K562 (cell line): ENCODE measurements around the gene FOXR1. TPM values are rescaled to one million over a fixed set of nuclear protein-coding genes. Genes with fewer than 3 reads are reported as not detected.
A peak's percentile ranks its signal among the peaks of the same experiment; 100 is the strongest.

Experiments used
- C11orf30 ChIP-seq: fragments of 450-650 bp; IDR thresholded peaks from 2 replicates; pipeline ENCODE4 v1.6.1; 2016; ENCODE audit warnings: low read depth, mild to moderate bottlenecking
- CREB1 ChIP-seq, 2 experiments: sonication (generic) in 1 of 2; formaldehyde crosslinking in 1 of 2; IDR thresholded peaks; 2 replicates each; pipeline versions ENCODE4 v1.6.1 to v1.8.0; 2012 to 2022; ENCODE audit warnings: inconsistent platforms in 1 of 2, mild to moderate bottlenecking in 1 of 2, missing genetic modification reagents in 1 of 2, moderate library complexity in 1 of 2
- DACH1 ChIP-seq: fragments of 450-650 bp; IDR thresholded peaks from 2 replicates; pipeline ENCODE4 v1.6.1; 2018; ENCODE audit not compliant: partially characterized antibody
- DMBX1 ChIP-seq: fragments of 250-450 bp; sonication (Bioruptor Pico); IDR thresholded peaks from 2 replicates; pipeline ENCODE4 v1.8.0; 2022; ENCODE audit warnings: inconsistent platforms, mild to moderate bottlenecking, moderate library complexity, borderline replicate concordance
- ELF4 ChIP-seq: fragments of 450-650 bp; formaldehyde crosslinking; IDR thresholded peaks from 2 replicates; pipeline ENCODE4 v1.4.0; 2022; ENCODE audit warnings: missing genetic modification characterization
- FIP1L1 ChIP-seq: fragments of 200-400 bp; formaldehyde crosslinking; IDR thresholded peaks from 2 replicates; pipeline ENCODE4 v1.6.1; 2018; ENCODE audit warnings: mild to moderate bottlenecking, low read depth, low read length; ENCODE audit not compliant: poor library complexity, severe bottlenecking
- GTF2A2 ChIP-seq: IDR thresholded peaks from 2 replicates; pipeline ENCODE4 v1.6.1; 2016; ENCODE audit warnings: mild to moderate bottlenecking, missing genetic modification characterization, missing compliant biosample characterization
- JUNB ChIP-seq: fragments of 450-650 bp; formaldehyde crosslinking; conservative IDR thresholded peaks from 2 replicates; pipeline ENCODE4 v1.4.0; 2020; ENCODE audit warnings: mild to moderate bottlenecking
- KDM4B ChIP-seq, 2 experiments: fragments of 450-650 bp in 1 of 2; sonication (generic) in 1 of 2; IDR thresholded peaks; 2 replicates each; pipeline ENCODE4 v1.6.1; 2016 to 2017; ENCODE audit warnings: borderline replicate concordance in 2 of 2, antibody characterized with exemption in 1 of 2, low read depth in 1 of 2, mild to moderate bottlenecking in 1 of 2
- MECOM ChIP-seq: fragments of 250-450 bp; sonication (Bioruptor Pico); IDR thresholded peaks from 2 replicates; pipeline ENCODE4 v1.8.0; 2022; ENCODE audit warnings: inconsistent platforms
- NFXL1 ChIP-seq: fragments of 450-650 bp; formaldehyde crosslinking; IDR thresholded peaks from 2 replicates; pipeline ENCODE4 v1.4.0; 2021; ENCODE audit warnings: mild to moderate bottlenecking
- POLR3A ChIP-seq: IDR thresholded peaks from 2 replicates; pipeline ENCODE4 v1.6.1; 2011; ENCODE audit warnings: borderline replicate concordance, mild to moderate bottlenecking, moderate library complexity; ENCODE audit not compliant: insufficient read length, insufficient read depth; ENCODE audit errors: extremely low read depth
- SMAD3 ChIP-seq: fragments of 450-650 bp; formaldehyde crosslinking; conservative IDR thresholded peaks from 2 replicates; pipeline ENCODE4 v1.4.0; 2020; ENCODE audit warnings: mild to moderate bottlenecking
- ZKSCAN1 ChIP-seq: fragments of 150-350 bp; IDR thresholded peaks from 2 replicates; pipeline ENCODE4 v1.6.1; 2016; ENCODE audit warnings: low read depth, low read length
- ZNF232 ChIP-seq: sonication (generic); formaldehyde crosslinking; IDR thresholded peaks from 2 replicates; pipeline ENCODE4 v1.8.0; 2022; ENCODE audit warnings: mild to moderate bottlenecking, missing genetic modification reagents
- ZNF3 ChIP-seq: fragments of 250-450 bp; sonication (Bioruptor Pico); IDR thresholded peaks from 2 replicates; pipeline ENCODE4 v1.5.0; 2021; ENCODE audit warnings: mild to moderate bottlenecking, moderate library complexity
- polyA plus RNA-seq, 8 experiments: library from polyadenylated mRNA; depleted of rRNA in 4 of 8; stranded (reverse) in 5 of 8; unstranded in 3 of 8; fragments of >200 nt; fragmentation: Nextera tagmentation in 2 of 8; fragmentation: Illumina TruSeq in 1 of 8; extraction: Ambion mirVana in 2 of 8; extraction: Trizol in 1 of 8; gene quantifications; 2 replicates each; pipeline versions ENCODE4 v1.2.1 to v1.2.3, GENCODE V29; 2011 to 2014; ENCODE audit warnings: inconsistent platforms in 1 of 8, missing spikeins in 1 of 8
- total RNA-seq, 7 experiments: library from RNA; depleted of rRNA in 6 of 7; stranded (reverse); fragments of >200 nt in 6 of 7; fragmentation: Illumina TruSeq in 2 of 7; extraction: Trizol in 2 of 7; gene quantifications; 2 replicates each; pipeline versions ENCODE4 v1.2.1 to v1.2.3, GENCODE V29; 2011 to 2021; ENCODE audit warnings: low replicate concordance in 1 of 7
- TF ChIP-seq, protein P1 (sequence below): sonication (generic); formaldehyde crosslinking; IDR thresholded peaks from 2 replicates; pipeline ENCODE4 v1.8.0; 2022; ENCODE audit warnings: mild to moderate bottlenecking, missing genetic modification reagents
- TF ChIP-seq, protein P2 (sequence below): sonication (generic); formaldehyde crosslinking; IDR thresholded peaks from 2 replicates; pipeline ENCODE4 v1.8.0; 2022; ENCODE audit warnings: mild to moderate bottlenecking, missing genetic modification reagents
- TF ChIP-seq, protein P3 (sequence below): fragments of 250-450 bp; sonication (Bioruptor Pico); IDR thresholded peaks from 2 replicates; pipeline ENCODE4 v1.8.0; 2021; ENCODE audit warnings: borderline replicate concordance, mild to moderate bottlenecking, moderate library complexity; ENCODE audit not compliant: poor library complexity, severe bottlenecking
- TF ChIP-seq, protein P4 (sequence below): fragments of 250-450 bp; sonication (Bioruptor Pico); IDR thresholded peaks from 2 replicates; pipeline ENCODE4 v1.8.0; 2022; ENCODE audit warnings: moderate library complexity, mild to moderate bottlenecking, inconsistent platforms
- TF ChIP-seq, protein P5 (sequence below), 2 experiments: fragments of 200-800 bp in 1 of 2; sonication (Bioruptor generic) in 1 of 2; sonication (generic) in 1 of 2; formaldehyde crosslinking in 1 of 2; IDR thresholded peaks in 1 of 2; conservative IDR thresholded peaks in 1 of 2; 2 replicates each; pipeline versions ENCODE4 v1.5.0 to v1.6.1; 2016 to 2020; ENCODE audit warnings: missing compliant biosample characterization in 1 of 2, missing genetic modification characterization in 1 of 2, missing genetic modification reagents in 1 of 2

FOXR1 gene
- total and polyA plus RNA-seq, 9 of the 15 experiments (the other 6 are each of a cell fraction or from before 2014, with no cell fraction given), result not detected

DNA sequence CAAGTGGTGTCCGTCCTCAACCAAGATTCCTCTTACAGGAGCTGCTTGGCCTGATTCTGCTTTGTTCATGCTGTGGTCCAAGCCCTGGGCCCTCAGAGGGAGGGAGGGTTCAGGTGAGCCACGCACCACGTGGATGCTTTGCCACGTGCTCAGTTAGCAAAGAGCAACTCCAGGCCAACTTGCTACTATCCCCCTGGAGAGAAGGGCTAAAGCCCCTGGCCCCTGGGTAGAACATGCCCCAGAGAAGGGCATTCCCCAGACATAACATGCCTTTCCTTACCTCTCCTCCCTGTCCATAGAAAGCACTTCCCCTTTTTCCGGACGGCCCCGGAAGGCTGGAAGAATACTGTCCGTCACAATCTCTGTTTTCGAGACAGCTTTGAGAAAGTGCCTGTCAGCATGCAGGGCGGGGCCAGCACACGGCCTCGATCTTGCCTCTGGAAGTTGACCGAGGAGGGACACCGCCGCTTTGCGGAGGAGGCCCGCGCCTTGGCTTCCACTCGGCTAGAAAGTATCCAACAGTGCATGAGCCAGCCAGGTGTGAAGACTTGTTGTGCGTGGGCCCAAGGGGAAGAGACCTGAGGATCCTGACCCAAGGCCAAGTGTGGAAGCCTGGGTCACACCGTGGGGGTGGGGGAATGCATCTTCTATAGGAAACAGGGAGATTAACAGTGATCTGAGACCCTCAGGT, 8.8 kb downstream of the FOXR1 start (continued):
- no peak for TF ChIP-seq ZNF232
- no peak for TF ChIP-seq POLR3A
- TF ChIP-seq ELF4 (CRISPR knock-in tag), result no peak
- TF ChIP-seq FIP1L1, result no peak
- no peak for TF ChIP-seq KDM4B (IDR thresholded peaks at IDR 0.05; ENCODE audit: borderline replicate concordance in 2 of 2, low read depth in 1 of 2)
- TF ChIP-seq ZNF3 (CRISPR knock-in tag), result no peak
- TF ChIP-seq SMAD3, result no peak; the same call in 1 of the 2 replicates
- no peak for TF ChIP-seq GTF2A2 (tag)
- no peak for TF ChIP-seq DACH1
- no peak for TF ChIP-seq NFXL1
- TF ChIP-seq, protein P1, sequence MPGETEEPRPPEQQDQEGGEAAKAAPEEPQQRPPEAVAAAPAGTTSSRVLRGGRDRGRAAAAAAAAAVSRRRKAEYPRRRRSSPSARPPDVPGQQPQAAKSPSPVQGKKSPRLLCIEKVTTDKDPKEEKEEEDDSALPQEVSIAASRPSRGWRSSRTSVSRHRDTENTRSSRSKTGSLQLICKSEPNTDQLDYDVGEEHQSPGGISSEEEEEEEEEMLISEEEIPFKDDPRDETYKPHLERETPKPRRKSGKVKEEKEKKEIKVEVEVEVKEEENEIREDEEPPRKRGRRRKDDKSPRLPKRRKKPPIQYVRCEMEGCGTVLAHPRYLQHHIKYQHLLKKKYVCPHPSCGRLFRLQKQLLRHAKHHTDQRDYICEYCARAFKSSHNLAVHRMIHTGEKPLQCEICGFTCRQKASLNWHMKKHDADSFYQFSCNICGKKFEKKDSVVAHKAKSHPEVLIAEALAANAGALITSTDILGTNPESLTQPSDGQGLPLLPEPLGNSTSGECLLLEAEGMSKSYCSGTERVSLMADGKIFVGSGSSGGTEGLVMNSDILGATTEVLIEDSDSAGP (CRISPR knock-in tag), result no peak
- TF ChIP-seq, protein P2, sequence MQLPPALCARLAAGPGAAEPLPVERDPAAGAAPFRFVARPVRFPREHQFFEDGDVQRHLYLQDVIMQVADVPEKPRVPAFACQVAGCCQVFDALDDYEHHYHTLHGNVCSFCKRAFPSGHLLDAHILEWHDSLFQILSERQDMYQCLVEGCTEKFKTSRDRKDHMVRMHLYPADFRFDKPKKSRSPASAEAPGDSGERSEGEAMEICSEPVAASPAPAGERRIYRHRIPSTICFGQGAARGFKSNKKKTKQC (CRISPR knock-in tag), result 0 out of 2 replicates have a peak, but pooled peaks have one; percentile 24
- peak; percentile 30; the same call in 1 of the 2 replicates for TF ChIP-seq MECOM (CRISPR knock-in tag)
- TF ChIP-seq, protein P3, sequence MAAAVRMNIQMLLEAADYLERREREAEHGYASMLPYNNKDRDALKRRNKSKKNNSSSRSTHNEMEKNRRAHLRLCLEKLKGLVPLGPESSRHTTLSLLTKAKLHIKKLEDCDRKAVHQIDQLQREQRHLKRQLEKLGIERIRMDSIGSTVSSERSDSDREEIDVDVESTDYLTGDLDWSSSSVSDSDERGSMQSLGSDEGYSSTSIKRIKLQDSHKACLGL, result peak; percentile 13
- TF ChIP-seq ZKSCAN1, result no peak
- TF ChIP-seq CREB1 (IDR thresholded peaks at IDR 0.05), result no peak; the same call in 1 of the 2 replicates
- peak; percentile 57; the same call in 1 of the 2 replicates for TF ChIP-seq CREB1 (CRISPR knock-in tag; IDR thresholded peaks at IDR 0.05)
- TF ChIP-seq JUNB (CRISPR knock-in tag), result no peak
- TF ChIP-seq C11orf30, result peak; percentile 90
- TF ChIP-seq, protein P4, sequence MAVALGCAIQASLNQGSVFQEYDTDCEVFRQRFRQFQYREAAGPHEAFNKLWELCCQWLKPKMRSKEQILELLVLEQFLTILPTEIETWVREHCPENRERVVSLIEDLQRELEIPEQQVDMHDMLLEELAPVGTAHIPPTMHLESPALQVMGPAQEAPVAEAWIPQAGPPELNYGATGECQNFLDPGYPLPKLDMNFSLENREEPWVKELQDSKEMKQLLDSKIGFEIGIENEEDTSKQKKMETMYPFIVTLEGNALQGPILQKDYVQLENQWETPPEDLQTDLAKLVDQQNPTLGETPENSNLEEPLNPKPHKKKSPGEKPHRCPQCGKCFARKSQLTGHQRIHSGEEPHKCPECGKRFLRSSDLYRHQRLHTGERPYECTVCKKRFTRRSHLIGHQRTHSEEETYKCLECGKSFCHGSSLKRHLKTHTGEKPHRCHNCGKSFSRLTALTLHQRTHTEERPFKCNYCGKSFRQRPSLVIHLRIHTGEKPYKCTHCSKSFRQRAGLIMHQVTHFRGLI, result no peak
- peak; percentile 59; the same call in 1 of the 2 replicates for TF ChIP-seq DMBX1 (CRISPR knock-in tag)
- TF ChIP-seq, protein P5, sequence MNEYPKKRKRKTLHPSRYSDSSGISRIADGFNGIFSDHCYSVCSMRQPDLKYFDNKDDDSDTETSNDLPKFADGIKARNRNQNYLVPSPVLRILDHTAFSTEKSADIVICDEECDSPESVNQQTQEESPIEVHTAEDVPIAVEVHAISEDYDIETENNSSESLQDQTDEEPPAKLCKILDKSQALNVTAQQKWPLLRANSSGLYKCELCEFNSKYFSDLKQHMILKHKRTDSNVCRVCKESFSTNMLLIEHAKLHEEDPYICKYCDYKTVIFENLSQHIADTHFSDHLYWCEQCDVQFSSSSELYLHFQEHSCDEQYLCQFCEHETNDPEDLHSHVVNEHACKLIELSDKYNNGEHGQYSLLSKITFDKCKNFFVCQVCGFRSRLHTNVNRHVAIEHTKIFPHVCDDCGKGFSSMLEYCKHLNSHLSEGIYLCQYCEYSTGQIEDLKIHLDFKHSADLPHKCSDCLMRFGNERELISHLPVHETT (CRISPR knock-in tag; conservative IDR thresholded peaks at IDR 0.05 in 1 of 2, IDR thresholded peaks at IDR 0.05 in 1 of 2), result 0 out of 4 replicates have a peak, but pooled peaks of 1 of the 2 experiments have one; percentile 33
